T-helper 17 cell (primary cell): ENCODE data around the gene MFSD11. TPM values are rescaled to one million over a fixed set of nuclear protein-coding genes. Genes with fewer than 3 reads are reported as not detected.
"Not testable (repeated sequence)": the region's sequence is repeated elsewhere in the genome, so short reads cannot be mapped to it uniquely, and the experiment has no call there.

ENCODE experiments used
- ATAC-seq: fragments of 150-1000 bp; cut with Tn5 transposase; 2 replicates; pipeline ENCODE4 v1.10.0; 2021; ENCODE audit warnings: mild to moderate bottlenecking, moderate library complexity
- DNase-seq, 3 donors: peaks; one replicate each; pipeline versions ENCODE4 v3.0.0 to v3.0.0-alpha.2; 2020 to 2021
- H3K9me3 ChIP-seq: one replicate; pipeline ENCODE4 v1.7.0; 2013; ENCODE audit warnings: low read length, mild to moderate bottlenecking; ENCODE audit not compliant: control insufficient read depth, poor library complexity, severe bottlenecking
- H3K27ac Mint-ChIP-seq: one replicate; pipeline ENCODE4 v1.8.0; 2022; ENCODE audit warnings: mild to moderate bottlenecking, moderate library complexity, mixed read lengths
- H3K27me3 Mint-ChIP-seq: one replicate; pipeline ENCODE4 v1.8.0; 2022; ENCODE audit warnings: mixed read lengths
- H3K36me3 Mint-ChIP-seq: one replicate; pipeline ENCODE4 v1.8.0; 2022; ENCODE audit warnings: low read depth, mixed read lengths
- H3K4me1 Mint-ChIP-seq: one replicate; pipeline ENCODE4 v1.8.0; 2022; ENCODE audit warnings: mild to moderate bottlenecking, mixed read lengths
- H3K4me3 Mint-ChIP-seq: one replicate; pipeline ENCODE4 v1.8.0; 2022; ENCODE audit warnings: mild to moderate bottlenecking, moderate library complexity, mixed read lengths
- total RNA-seq, 4 donors: library from RNA in 2 of 4; stranded (reverse) in 2 of 4; gene quantifications; one replicate each; pipeline ENCODE4 v1.2.3 and lab custom pipeline; 2022 to 2026

Gene MFSD11
- total RNA-seq, 2 donors from 2014 or later: 29.4 to 36.7 TPM

GRCh38 chr17:76713765-76714164 is 24.2 kb upstream of the MFSD11 start:
- Mint-ChIP-seq H3K27me3 (no peaks in the 10 kb centered on the region), H3K4me3 (no peak overlapping the region), H3K4me1 (peaks cover 35% of the 10 kb centered on the region), H3K36me3 (peaks cover 3% of the 10 kb centered on the region), H3K27ac (no peak overlapping the region)
- H3K9me3 ChIP-seq: no peaks in the 10 kb centered on the region
- ATAC-seq (no peak), DNase-seq (no peak)

DNA sequence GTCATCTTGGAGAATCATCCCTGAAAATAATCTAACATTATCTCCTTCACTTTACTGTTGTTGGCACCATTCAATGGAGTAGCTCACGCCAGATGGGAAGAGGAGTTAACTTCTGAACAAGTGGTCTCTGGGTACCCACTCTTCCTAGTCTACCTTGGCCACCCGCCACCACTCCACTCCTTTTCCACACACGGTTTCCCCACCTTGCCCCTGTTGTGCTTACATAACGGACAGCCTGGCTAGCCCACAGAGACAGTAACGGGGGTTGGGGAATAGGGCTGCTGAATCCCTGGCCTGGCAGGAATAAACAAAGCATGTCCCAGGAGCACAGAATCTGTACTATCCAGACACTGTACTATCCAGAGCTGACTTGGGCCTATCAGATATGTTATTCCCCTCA is 23.6 kb upstream of the MFSD11 start:
- Mint-ChIP-seq H3K27me3 (no peaks in the 10 kb centered on the region), H3K36me3 (peaks cover 3% of the 10 kb centered on the region), H3K4me1 (peaks cover 38% of the 10 kb centered on the region), H3K27ac (peak overlapping the region; percentile 94), H3K4me3 (no peak overlapping the region)
- DNase-seq (no peak), ATAC-seq (no peak)
- H3K9me3 ChIP-seq: no peaks in the 10 kb centered on the region

GRCh38 chr17:76714822-76715495 is 23.0 kb upstream of the MFSD11 start:
- H3K4me3 Mint-ChIP-seq: peak overlapping the region; percentile 53
- DNase-seq: peak; percentile 50 to 81 (median 67)
- H3K27me3 Mint-ChIP-seq: no peaks in the 10 kb centered on the region
- H3K36me3 Mint-ChIP-seq: peaks cover 3% of the 10 kb centered on the region
- H3K4me1 Mint-ChIP-seq: peaks cover 36% of the 10 kb centered on the region
- H3K9me3 ChIP-seq: no peaks in the 10 kb centered on the region
- peak; percentile 13 for ATAC-seq
- H3K27ac Mint-ChIP-seq: peak overlapping the region; percentile 94

GRCh38 chr17:76715496-76715830 is 22.5 kb upstream of the MFSD11 start:
- peak overlapping the region; percentile 41 for H3K4me3 Mint-ChIP-seq

DNA sequence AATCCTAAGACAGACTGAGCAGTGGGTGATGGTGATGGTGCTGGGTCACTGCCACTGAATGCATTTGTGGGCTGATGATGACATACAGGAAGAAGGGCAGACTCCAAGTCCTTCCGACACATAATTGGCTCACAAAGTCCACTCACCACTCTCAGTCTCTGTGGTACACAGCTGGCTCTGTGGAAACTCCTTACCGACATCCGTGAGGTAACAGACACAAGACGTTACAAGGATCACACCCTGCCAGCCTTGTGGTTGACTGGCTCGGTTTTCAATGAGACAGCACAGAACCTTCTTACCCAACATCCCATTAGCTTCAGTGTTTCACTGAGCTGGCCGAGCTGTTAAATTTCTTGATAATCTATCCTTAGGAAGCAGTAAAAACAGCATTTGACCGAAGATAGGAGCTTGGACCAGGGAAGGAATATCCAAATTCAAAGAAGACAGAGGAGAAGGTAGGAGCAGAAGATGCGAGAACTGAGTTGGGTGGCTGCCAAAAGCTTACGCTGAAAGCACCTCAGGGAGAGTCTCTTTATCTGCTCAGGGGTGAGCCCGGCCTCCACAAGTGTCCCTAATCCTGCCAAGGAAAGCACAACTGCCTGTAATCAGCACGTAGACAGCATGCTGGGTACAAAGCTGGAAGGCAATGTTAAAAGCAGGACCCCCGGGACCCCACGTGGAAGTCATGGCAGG is 21.6 kb upstream of the MFSD11 start:
- Mint-ChIP-seq H3K4me3 (peak overlapping the region; percentile 41), H3K27me3 (no peaks in the 10 kb centered on the region), H3K27ac (peak overlapping the region; percentile 94), H3K4me1 (peaks cover 36% of the 10 kb centered on the region), H3K36me3 (peaks cover 3% of the 10 kb centered on the region)
- H3K9me3 ChIP-seq: no peaks in the 10 kb centered on the region
- DNase-seq (peak in 1 of 3 donors; percentile 21), ATAC-seq (peak; percentile 85)

More at GRCh38 chr17:76715496-76715830, 22.5 kb upstream of the MFSD11 start:
- Mint-ChIP-seq H3K27ac (peak overlapping the region; percentile 94), H3K27me3 (no peaks in the 10 kb centered on the region), H3K36me3 (peaks cover 3% of the 10 kb centered on the region), H3K4me1 (peaks cover 36% of the 10 kb centered on the region)
- H3K9me3 ChIP-seq: no peaks in the 10 kb centered on the region
- ATAC-seq: no peak
- no peak for DNase-seq

DNA sequence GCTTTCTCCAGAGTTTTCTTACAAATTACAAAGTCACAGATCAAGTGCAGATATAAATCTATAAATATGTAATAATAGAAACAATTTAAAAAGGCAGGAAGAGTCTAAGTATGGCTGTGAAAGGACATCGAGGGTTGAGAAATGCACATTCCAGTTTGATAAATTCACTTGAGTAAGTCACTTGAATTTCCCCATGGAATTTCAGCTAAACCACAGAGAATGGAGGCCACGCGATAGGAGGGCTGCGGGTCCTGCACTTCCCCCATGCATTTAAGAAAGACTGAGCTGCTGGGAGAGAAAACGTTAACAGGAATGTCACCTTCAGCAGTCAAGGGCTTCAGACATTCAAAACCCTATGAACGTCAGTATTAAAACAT is 21.1 kb upstream of the MFSD11 start:
- Mint-ChIP-seq H3K27me3 (no peaks in the 10 kb centered on the region), H3K27ac (peak overlapping the region; percentile 94), H3K36me3 (peaks cover 4% of the 10 kb centered on the region), H3K4me1 (peaks cover 38% of the 10 kb centered on the region), H3K4me3 (no peak overlapping the region)
- no peaks in the 10 kb centered on the region for H3K9me3 ChIP-seq
- DNase-seq: no peak
- no peak for ATAC-seq

- DNase-seq (no peak), ATAC-seq (no peak)
- H3K9me3 ChIP-seq: no peaks in the 10 kb centered on the region
- Mint-ChIP-seq H3K4me3 (peak overlapping the region; percentile 5), H3K27me3 (no peaks in the 10 kb centered on the region), H3K4me1 (peaks cover 43% of the 10 kb centered on the region), H3K27ac (peak overlapping the region; percentile 61), H3K36me3 (peaks cover 5% of the 10 kb centered on the region)
These were observed 19.4 kb upstream of the MFSD11 start for GRCh38 chr17:76718516-76718915.

- no peak for DNase-seq
- no peak for ATAC-seq
- H3K9me3 ChIP-seq: no peaks in the 10 kb centered on the region
- peaks cover 33% of the 10 kb centered on the region for H3K4me1 Mint-ChIP-seq
- H3K27me3 Mint-ChIP-seq: no peaks in the 10 kb centered on the region
- peaks cover 2% of the 10 kb centered on the region for H3K36me3 Mint-ChIP-seq
- no peak overlapping the region for H3K27ac Mint-ChIP-seq
- H3K4me3 Mint-ChIP-seq: no peak overlapping the region
These were observed 17.7 kb upstream of the MFSD11 start for GRCh38 chr17:76720211-76720610.

- Mint-ChIP-seq H3K4me1 (peaks cover 31% of the 10 kb centered on the region), H3K27ac (no peak overlapping the region), H3K27me3 (no peaks in the 10 kb centered on the region), H3K36me3 (peaks cover 2% of the 10 kb centered on the region), H3K4me3 (no peak overlapping the region)
- H3K9me3 ChIP-seq: no peaks in the 10 kb centered on the region
- no peak for ATAC-seq
- no peak for DNase-seq
These were observed 17.0 kb upstream of the MFSD11 start for GRCh38 chr17:76720941-76721340.

DNA sequence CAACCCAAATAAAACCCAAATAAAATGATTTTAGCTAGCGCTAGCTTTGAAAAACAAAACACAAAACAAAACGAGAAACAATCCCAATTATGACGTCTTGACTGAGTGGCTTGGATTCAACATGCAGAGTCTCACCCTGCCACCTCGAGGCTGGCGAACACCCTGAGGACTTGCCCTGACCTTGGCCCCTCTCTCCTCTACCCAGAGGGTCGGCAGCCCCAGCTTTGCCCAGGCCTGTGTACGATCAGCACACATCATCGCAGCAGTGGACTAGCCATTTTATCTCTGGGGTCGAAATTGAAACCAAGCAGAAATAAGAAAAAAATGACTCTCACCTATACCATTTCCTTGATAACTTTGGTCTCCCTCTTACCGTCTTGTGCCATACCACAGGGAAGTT is 16.5 kb upstream of the MFSD11 start:
- H3K9me3 ChIP-seq: no peaks in the 10 kb centered on the region
- Mint-ChIP-seq H3K4me3 (no peak overlapping the region), H3K36me3 (peaks cover 4% of the 10 kb centered on the region), H3K27me3 (no peaks in the 10 kb centered on the region), H3K27ac (peak overlapping the region; percentile 32), H3K4me1 (peaks cover 29% of the 10 kb centered on the region)
- DNase-seq: no peak
- no peak for ATAC-seq

- ATAC-seq (no peak), DNase-seq (no peak)
- no peak overlapping the region for H3K4me3 Mint-ChIP-seq
- H3K27ac Mint-ChIP-seq: no peak overlapping the region
- no peaks in the 10 kb centered on the region for H3K27me3 Mint-ChIP-seq
- peaks cover 28% of the 10 kb centered on the region for H3K4me1 Mint-ChIP-seq
- H3K9me3 ChIP-seq: no peaks in the 10 kb centered on the region
- H3K36me3 Mint-ChIP-seq: peaks cover 5% of the 10 kb centered on the region
These were observed 15.6 kb upstream of the MFSD11 start for GRCh38 chr17:76722279-76722678.

DNA sequence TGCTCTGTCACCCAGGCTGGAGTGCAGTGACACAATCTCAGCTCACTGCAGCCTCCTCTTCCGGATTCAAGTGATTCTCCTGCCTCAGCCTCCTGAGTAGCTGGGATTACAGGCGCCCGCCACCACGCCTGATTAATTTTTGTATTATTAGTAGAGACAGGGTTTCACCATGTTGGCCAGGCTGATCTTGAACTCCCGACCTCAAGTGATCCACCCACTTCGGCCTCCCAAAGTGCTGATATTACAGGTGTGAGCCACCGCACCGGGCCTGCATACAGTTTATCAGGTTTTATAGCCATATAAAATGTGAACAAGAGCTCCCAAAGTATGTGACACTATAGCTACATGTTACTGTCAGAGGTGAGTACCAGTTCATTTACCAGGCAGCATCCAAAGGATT is 14.9 kb upstream of the MFSD11 start:
- not testable (repeated sequence) for H3K36me3 Mint-ChIP-seq, H3K9me3 ChIP-seq, ATAC-seq, H3K27me3 Mint-ChIP-seq, DNase-seq
- Mint-ChIP-seq H3K4me1 (peaks cover 35% of the 10 kb centered on the region), H3K27ac (peak overlapping the region; percentile 53), H3K4me3 (peak overlapping the region; percentile 12)

DNA sequence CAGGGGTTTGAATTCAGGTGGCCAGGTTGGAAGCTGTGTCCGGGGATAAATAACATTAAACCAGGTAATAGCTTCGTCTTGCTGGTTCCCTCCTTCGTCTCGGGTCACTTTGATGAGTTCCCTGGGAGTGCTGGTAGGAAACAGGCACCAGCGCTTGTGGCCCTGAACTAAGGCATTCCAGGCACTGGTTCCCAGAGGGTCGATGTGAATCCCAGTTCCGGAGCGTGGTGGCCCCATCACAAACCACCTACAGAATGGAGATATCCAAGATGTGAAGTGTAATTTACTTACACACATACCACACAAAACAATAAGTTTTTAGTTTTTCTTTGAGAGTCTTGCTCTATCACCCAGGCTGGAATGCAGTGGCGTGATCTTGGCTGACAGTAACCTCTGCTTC is 14.1 kb upstream of the MFSD11 start:
- Mint-ChIP-seq H3K36me3 (peaks cover 5% of the 10 kb centered on the region), H3K4me3 (no peak overlapping the region), H3K27me3 (no peaks in the 10 kb centered on the region), H3K27ac (no peak overlapping the region), H3K4me1 (peaks cover 36% of the 10 kb centered on the region)
- DNase-seq: no peak
- no peak for ATAC-seq
- H3K9me3 ChIP-seq: no peaks in the 10 kb centered on the region
